NCI-H1092 treated with DMSO at 0.1 percent for 48 hours (cell line): ENCODE results near the gene DGCR2.
"Not testable (repeated sequence)": the region's sequence is repeated elsewhere in the genome, so short reads cannot be mapped to it uniquely, and the experiment has no call there.

Experiments used
- DNase-seq: peaks from one replicate; lab custom pipeline; 2025; lab: John Stamatoyannopoulos, UW

The DGCR2 gene

GRCh38 chr22:19107730-19108074, 14.5 kb downstream of the DGCR2 start:
- peak; percentile 16 for DNase-seq

GRCh38 chr22:19106886-19107729, 15.1 kb downstream of the DGCR2 start:
- no peak for DNase-seq

- no peak for DNase-seq
Measured at GRCh38 chr22:19105867-19106802, 16.1 kb downstream of the DGCR2 start.

GRCh38 chr22:19105456-19105855, 16.8 kb downstream of the DGCR2 start:
- DNase-seq = no peak

GRCh38 chr22:19103880-19104821, 18.1 kb downstream of the DGCR2 start:
- DNase-seq = peak; percentile 13

GRCh38 chr22:19098157-19098556, 24.1 kb downstream of the DGCR2 start:
- DNase-seq = no peak

GRCh38 chr22:19097518-19097917, 24.7 kb downstream of the DGCR2 start:
- DNase-seq = no peak

- no peak for DNase-seq
Measured at GRCh38 chr22:19096555-19096954, 25.7 kb downstream of the DGCR2 start.

GRCh38 chr22:19094393-19094997, 27.7 kb downstream of the DGCR2 start:
- DNase-seq = no peak

- no peak for DNase-seq
Measured at GRCh38 chr22:19092725-19093124, 29.5 kb downstream of the DGCR2 start.

- DNase-seq = no peak
Measured at GRCh38 chr22:19090586-19091127, 31.6 kb downstream of the DGCR2 start.

GRCh38 chr22:19090183-19090582, 32.0 kb downstream of the DGCR2 start:
- DNase-seq = no peak

- no peak for DNase-seq
Measured at GRCh38 chr22:19088866-19089595, 33.2 kb downstream of the DGCR2 start.

- DNase-seq = no peak
Measured at GRCh38 chr22:19086896-19087295, 35.3 kb downstream of the DGCR2 start.

- DNase-seq = no peak
Measured at GRCh38 chr22:19086417-19086816, 35.8 kb downstream of the DGCR2 start.

GRCh38 chr22:19085233-19085718, 36.9 kb downstream of the DGCR2 start:
- DNase-seq = peak; percentile 23

- not testable (repeated sequence) for DNase-seq
Measured at GRCh38 chr22:19084586-19084985, 37.6 kb downstream of the DGCR2 start.

GRCh38 chr22:19084126-19084525, 38.1 kb downstream of the DGCR2 start:
- not testable (repeated sequence) for DNase-seq

GRCh38 chr22:19082793-19083192, 39.4 kb downstream of the DGCR2 start:
- DNase-seq = no peak

- no peak for DNase-seq
Measured at GRCh38 chr22:19082101-19082500, 40.1 kb downstream of the DGCR2 start.
